ENCODE results near the gene SLC30A4.
"Not testable (repeated sequence)": the region's sequence is repeated elsewhere in the genome, so short reads cannot be mapped to it uniquely, and the experiment has no call there.

Gene SLC30A4, protein sequence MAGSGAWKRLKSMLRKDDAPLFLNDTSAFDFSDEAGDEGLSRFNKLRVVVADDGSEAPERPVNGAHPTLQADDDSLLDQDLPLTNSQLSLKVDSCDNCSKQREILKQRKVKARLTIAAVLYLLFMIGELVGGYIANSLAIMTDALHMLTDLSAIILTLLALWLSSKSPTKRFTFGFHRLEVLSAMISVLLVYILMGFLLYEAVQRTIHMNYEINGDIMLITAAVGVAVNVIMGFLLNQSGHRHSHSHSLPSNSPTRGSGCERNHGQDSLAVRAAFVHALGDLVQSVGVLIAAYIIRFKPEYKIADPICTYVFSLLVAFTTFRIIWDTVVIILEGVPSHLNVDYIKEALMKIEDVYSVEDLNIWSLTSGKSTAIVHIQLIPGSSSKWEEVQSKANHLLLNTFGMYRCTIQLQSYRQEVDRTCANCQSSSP

DNA sequence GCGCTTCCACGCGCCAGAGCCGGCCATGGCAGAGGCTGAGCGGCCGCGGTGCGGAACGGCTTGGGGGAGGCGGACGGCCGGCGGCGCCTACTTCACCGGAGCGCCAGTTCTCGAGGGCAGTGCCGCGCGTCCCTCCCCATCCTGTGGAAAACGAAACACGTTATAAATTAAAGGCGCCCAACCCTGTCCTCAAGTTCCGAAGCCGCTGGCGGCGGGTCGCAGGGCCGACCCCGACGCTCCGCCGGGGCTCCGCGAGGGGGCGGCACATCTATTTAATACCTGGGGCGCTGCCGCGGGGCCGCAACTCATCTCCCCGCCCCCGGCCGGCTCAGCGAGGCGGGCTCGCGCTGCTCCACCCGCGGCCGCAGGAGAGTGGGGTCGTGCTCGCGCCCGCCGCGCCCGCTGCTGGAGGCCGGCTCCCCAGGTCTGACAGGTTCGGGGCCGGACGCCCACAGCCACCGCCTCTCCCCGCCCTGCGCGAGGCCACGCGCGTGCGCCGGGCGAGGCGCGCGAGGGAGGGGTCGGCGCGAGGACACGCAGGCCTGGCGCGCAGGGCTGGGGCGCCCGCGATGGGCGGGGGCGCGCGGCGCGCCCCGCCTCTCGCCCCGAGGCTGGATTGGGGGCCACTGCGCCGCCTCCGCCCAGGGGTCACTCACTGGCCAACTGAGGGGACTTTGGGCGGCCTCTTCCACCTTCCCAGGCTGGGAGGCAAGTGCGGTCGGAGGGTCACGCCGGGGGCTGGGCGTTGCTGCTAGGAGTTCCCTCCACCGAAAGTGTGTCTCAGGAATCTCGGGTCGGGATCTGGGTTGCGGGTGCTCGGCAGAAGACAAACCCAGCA lies at the start of gene SLC30A4:
Gene SLC30A4, minus strand, starts transcription at position 428 of the 838 bp plus-strand sequence. Its CDS starts 401 bp downstream, at position 27.
- peak; percentile 53 for DNase-seq

DNA sequence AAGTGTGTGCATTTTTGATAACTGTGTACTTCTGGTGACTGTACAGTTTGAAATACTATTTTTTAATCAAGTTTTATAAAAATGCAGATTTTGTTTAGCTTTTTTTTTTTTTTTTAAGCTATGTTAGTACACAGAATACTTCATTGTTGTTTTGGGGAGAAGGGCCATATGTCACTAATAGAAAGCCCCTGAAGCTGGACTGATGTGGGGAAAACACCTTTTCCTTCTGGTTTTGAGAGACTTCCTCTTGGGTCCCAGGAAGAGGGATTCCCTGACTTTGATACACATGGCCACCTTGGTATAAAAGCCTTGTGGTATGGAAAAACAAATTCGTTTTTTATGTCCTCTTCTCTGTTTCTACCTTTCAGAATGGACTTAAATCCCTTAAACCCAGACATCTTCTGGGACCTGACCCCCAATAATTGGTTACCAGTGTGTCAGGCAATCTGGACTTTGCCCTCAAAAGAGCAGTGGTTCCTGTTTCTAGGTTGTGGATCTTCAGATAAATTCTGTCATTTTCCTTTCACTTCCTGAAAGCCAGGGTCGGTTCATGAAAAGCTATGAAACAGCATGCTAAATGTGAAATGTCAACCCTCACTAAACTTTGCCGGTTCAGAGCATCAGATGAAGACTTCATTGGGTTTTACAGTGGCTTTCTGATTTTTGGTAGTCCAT lies 33.5 kb upstream of the SLC30A4 start:
- DNase-seq, result no peak

DNA sequence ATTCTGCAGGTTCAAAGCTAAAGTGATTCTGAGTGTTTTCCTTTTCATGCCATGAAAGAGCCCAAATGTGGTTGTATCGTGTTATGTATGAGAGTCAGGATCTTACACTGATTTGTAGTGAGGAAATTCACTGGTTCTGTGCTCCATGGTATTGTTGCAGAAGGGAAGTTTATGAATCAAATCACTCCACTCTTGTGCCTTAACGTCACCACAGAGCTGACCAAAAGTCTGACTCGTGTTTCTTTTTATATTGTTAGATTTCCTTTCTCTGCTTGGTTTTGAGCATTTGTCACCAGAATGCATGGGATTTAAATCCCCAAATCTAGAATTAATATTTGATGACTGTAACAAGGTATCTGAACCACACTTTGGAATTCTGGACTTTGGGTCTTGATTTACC lies 29.1 kb upstream of the SLC30A4 start:
- DNase-seq, result no peak

DNA sequence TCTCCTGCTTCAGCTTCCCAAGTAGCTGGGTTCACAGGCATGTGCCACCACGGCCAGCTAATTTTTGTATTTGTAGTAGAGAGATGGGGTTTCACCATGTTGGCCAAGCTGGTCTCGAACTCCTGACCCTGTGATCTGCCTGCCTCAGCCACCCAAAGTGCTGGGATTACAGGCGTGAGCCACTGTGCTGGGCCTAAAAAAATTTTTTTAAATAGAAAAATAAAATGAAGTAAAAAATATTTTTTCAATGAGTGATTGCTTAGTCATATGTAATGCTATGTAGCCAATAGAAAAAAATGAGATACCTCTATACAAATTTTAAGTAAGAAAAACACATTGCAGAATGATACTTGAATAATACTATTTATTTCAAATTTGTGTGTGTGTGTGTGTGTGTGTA lies 27.9 kb upstream of the SLC30A4 start:
- no peak for DNase-seq

DNA sequence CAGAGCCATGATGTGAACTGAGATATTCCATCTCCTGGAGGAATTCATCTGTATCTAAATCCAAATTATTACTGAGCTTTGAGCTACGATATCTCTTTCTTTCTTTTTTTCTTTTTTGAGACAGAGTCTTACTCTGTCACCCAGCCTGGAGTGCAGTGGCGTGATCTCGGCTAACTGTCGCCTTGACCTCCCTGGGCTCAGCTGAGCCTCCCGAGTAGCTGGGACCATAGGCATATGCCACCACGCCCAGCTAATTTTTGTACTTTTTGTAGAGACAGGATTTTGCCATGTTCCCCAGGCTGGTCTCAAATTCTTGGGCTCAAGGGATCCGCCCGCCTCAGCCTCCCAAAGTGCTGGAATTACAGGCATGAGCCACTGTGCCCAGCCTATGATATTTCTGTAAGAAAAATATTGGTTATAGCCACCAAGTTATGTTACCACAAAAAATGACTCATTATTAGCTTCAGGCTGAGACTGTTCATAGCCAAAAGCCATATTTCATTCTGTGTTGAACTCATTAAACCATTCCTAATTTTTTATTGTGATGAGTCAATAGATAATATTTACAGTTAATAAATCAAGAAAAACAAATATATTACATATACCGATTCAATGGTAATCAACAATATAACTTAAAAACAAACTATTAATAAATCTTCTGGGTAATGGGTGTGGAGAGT lies 27.1 kb upstream of the SLC30A4 start:
- DNase-seq, result no peak

DNA sequence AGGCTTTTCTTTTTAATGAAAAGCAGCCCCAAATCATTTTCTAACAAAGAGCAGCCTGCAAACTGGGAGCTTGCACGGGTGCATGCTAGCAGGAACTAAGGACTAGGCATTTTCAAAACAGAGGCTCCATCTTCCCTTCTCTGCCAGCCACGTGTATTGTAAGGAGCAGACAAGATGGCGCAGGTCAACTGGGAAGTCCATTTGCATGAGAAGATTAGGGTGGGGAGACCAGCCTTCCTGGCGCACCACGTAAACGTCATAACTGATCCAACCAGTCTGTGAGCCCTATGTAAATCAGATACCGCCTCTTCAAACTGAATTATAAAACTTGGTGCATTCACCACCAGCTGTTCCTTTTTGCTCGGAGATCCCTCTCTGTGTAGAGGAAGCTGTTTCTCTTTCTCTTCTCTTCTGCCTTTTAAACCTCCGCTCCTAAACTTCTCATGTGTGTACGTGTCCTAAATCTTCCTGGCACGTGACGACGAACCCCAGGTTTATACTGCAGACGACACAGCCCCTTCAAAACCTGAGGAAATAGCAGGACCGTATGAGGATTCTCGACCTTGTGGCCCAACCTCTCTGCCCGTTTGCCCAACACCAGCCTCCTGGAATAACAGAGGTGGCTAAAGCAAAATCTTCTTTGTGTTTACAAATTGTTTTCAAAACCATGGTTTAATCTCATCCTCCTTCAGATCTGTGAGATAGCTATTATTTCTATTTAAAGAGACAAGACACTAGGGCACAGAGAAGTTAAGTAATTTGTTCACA lies 26.4 kb upstream of the SLC30A4 start:
- DNase-seq, result no peak

DNA sequence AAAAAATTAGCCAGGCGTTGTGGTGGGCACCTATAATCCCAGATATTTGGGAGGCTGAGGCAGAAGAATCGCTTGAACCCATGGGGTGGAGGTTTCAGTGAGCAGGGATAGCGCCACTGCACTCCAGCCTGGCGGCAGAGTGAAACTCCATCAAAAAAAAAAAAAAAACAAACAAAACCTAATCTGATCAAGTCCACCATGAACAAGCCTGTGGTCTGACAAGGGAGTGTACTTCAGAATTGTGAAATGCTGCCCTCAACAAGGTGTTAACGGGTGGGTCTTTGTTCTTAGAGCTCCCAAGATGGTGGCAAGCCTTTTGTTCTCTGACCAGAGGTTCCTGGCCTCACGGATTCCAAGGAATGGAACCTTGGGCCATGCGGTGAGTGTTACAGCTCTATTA lies 24.2 kb upstream of the SLC30A4 start:
- no peak for DNase-seq

DNA sequence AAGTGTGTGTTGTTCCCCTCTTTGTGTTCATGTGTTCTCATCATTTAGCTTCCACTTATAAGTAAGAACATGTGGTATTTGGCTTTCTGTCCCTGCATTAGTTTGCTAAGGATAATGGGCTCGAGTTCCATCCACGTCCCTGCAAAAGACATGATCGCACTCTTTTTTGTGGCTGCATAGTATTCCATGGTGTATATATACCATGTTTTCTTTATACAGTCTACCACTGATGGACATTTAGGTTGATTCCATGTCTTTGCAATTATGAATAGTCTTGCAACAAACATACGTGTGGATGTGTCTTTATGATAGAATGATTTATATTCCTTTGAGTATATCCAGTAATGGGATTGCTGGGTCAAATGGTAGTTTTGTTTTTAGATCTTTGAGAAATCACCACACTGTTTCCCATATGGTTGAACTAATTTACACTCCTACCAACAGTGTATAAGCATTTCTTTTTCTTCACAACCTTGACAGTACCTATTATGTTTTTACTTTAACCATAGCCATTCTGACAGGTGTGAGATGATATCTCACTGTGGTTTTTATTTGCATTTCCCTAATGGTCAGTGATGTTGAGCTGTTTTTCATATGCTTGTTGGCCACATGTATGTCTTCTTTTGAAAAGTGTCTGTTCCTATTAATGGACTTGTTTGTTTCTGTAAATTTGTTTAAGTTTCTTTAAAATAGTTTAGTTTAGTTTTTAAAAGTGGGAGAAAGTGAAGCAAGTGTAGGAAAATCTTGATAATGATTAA lies 21.9 kb upstream of the SLC30A4 start:
- DNase-seq, result no peak

DNA sequence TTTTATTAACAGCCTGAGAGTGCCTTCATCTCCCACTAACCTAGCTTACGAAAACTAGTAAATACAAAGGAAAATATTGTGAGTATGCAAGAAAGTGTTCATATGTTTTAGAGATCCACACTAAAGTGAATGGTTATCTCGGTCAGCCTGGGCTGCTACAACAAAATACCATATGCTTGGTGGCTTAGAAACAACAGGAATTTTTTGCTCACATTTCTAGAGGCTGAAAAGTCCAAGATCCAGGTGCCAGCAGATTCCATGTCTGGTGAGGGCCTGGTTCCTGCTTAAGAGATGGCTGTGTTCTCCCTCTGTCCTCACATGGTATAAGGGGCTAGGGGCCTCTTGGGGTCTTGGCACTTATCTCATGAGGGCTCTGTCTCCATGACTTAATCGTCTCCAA lies 20.5 kb upstream of the SLC30A4 start:
- no peak for DNase-seq

DNA sequence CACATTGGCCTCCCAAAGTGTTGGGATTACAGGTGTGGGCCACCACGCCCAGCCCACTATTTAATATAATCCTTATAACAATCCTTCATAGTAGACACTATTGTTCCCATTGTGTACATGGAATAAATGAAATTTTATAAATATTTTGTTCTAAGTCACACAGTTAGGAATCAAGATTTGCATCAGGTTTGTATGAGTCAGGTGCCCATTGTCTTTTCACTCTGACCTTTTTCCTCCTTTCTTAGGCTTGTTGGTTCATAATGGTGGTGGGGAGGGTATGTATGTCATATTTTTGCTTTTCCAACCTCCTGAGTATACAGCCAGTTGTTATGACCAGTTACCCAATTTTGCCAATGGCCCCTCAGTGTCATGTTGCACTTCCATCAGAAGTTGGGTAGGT lies 18.0 kb upstream of the SLC30A4 start:
- DNase-seq, result no peak

DNA sequence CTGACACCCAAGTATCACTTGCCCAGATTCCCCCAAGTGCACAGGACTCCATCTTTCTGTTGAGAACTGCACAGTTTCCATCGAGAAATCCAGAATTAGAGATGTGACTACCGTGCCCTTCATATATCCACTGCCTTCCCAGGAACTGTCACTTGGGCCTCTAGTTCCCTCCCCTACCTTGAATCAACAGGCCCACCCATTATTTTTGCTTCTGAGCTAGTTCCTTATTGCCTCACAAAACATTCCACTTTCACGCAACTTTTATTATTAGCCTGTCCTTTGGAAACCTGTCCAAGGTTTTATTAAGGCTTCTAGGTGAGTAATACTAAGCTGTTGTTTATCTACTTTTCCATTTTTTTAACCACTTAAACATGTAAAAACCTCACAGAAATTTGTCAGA lies 17.1 kb upstream of the SLC30A4 start:
- DNase-seq, result no peak

DNA sequence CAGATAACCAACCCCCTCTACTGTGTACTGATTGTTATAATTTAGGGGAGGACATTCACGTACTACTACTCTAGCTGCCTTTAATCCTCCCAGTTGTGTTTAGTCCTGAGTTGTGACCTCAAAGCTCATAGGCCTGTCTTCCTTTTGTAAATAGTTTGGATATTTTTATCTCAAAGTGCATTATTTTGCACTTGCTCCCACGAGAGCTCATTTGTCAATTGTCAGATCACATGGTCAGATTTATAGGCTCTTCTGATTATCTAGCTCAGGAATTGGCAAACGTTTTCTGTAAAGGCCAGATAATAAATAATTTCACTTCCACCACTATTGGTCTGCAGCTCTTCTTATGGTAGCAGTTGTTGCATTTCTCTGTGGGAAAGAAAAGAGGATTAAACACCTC lies 14.4 kb upstream of the SLC30A4 start:
- DNase-seq, result no peak

DNA sequence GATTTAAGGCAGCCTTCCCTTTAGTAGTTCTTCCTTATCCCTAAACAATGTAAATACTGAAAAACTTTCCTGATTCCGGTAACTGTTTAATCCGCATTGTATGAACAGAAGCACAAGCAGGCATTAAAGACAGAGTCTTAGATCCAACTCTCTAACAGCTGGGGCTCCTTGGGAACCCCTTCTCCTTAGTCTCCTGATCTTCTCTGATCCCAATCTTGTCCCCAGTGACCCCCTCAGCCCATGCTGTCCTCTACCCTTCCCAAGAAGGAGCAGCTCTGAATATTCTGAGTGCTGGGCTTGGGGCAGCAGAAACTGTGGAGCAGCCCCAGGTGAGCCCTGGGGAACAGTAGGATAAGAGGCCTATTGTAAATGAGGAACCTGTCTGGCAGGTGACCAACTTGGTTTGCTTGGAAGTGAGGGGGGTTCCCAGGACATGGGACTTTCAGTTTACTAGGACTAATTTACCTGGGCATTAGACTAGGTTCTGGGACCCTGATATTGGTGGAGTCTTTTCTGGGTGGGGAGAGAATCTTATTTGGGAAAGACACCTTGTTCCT lies 13.0 kb upstream of the SLC30A4 start:
- no peak for DNase-seq

DNA sequence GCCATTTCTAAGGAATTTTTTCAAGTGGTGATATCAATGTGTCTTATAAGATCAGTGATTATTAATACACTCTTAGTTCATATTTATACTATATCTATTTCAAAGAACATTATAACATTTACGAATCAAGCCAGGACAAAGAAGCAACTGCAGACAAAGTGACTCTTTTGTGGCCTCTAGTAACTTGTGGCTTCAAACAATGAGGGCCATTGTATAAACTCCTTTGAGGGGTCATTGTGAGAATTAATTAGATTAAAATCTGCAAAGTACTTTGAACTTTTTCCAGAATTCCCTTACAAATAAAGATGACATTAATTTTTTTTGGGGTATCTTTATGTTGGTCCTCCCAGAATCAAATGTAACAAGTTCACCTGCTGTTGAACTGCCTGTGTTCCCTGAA lies 12.3 kb upstream of the SLC30A4 start:
- DNase-seq, result no peak

DNA sequence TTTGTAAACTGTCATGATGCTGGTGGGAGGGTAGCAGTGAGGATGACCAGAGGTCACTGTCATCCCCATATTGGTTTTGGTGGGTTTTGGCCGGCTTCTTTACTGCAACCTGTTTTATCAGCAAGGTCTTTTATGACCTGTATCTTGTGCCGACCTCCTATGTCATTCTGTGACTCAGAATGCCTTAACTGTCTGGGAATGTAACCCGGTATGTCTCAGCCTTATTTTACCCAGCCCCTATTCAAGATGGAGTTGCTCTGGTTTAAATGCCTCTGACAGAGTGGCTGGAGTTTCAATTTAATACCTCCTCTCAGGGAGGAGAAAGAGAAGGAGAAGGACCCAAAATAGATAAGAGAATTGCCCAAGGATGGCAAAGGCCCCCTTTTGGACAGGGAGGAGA lies 10.3 kb upstream of the SLC30A4 start:
- DNase-seq, result not testable (repeated sequence)

DNA sequence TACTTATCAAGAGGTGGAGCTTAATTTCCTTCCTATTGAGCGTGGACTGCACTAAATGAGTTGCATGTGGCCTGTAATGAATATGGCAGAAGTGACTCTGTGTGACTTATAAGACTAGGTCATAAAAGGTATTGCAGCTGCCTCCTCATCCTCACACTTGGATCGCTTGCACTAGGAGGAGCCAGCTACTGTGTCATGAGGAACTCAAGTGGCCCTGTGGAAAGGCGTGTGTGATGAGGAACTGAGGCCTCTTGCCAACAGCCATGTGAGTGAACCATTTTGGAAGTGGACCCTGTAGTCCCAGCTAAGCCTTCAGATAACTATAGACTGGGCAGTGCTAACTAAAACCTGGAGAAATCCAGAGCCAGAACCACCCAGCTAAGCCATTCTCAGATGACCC lies 7.1 kb upstream of the SLC30A4 start:
- DNase-seq, result no peak

DNA sequence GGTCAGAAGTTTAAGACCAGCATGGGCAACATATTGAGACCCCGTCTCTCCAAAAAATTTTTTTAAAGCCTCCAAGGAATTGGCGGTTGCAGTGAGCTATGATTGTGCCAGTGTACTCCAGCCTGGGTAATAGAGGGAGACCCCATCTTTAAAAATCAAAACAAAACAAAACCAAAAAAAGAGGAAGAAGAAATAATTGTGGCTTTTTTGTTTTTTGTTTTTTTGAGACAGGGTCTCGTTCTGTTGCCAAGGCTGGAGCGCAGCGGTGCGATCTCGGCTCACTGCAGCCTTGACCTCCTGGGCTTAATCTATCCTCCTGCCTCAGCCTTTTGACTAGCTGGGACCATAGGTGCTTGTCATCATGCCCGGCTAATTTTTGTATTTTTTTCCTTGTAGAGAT lies 4.5 kb upstream of the SLC30A4 start:
- no peak for DNase-seq

DNA sequence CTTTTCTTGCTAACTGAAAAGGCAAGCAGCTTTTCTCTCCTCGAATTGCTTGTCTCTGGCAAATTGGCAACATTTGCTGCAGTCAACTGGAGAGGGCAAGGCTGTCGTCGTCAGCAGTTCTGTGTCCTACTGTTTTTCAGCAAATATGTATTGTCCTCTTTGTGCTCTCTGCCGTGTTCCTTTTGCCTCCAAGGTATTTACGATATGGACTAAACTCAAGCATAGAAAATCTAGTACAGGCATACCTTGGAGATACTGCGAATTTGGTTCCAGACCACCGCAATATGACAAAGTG lies 558 bp upstream of the SLC30A4 start:
- no peak for DNase-seq

DNA sequence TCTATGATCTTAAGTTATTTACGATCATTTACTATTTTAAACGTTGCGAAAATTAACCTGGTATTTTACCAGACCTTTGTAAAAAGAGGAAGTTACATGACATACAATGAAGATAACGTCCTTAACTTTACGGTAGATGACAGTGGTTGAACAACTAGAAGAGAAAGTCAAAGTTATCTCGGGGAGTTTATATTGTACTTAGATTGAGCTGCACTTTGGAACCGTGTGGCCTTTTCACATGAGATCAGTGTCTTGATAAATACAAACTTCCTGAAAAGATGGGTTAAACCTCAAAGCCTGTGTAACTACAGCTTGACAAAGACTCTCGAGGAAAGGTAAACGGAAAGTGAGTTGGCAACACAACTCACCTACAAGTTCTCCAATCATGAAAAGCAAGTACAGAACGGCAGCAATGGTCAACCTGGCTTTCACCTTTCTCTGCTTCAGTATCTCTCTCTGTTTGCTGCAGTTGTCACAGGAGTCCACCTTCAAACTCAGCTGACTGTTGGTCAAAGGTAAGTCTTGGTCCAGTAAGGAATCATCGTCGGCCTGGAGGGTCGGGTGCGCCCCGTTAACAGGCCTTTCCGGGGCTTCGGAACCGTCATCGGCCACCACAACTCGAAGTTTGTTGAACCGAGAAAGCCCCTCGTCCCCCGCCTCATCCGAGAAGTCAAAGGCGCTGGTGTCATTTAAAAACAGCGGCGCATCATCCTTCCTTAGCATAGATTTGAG lies 793 bp downstream of the SLC30A4 start:
- peak; percentile 68 for DNase-seq

DNA sequence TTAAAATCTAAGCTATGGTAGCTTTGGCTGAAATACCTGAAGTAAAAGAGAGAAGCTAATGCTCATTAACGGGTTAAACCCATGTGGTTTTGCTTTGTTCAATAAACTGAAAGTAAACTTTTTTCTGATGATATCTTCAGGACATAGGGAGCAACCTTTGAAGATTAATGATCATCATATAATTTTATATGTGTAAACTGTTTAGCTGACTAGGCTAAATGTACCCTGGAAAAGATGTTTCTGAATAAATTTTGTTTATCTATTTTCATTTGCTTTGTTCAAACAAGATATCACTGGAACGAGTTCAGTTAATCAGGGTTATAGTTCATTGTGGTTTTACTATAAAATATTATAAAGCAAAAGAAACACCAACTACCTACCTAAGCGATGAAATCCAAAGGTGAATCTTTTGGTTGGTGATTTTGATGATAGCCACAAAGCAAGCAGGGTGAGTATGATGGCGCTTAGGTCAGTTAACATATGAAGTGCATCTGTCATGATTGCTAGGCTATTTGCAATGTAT lies 11.7 kb downstream of the SLC30A4 start:
- DNase-seq, result no peak

Measured in hematopoietic multipotent progenitor cell treated with erythropoietin and hydrocortisone succinate and interleukin-3 and kit ligand, for 4 days (in vitro differentiated cells).